CD4-positive, CD25-positive, alpha-beta regulatory T cell (primary cell): ENCODE measurements around the gene MFAP1. TPM values are rescaled to one million over a fixed set of nuclear protein-coding genes. Genes with fewer than 3 reads are reported as not detected.
A peak's percentile ranks its signal among the peaks of the same experiment; 100 is the strongest.

Source experiments
- ATAC-seq, 2 donors: fragments of 150-1000 bp; cut with Tn5 transposase; one replicate each; pipeline ENCODE4 v1.10.0; 2021; ENCODE audit warnings: low read depth in 2 of 2, moderate number of reproducible peaks in 2 of 2, moderate library complexity in 1 of 2
- DNase-seq, 3 donors: peaks; one replicate each; pipeline versions ENCODE4 v3.0.0 to v3.0.0-alpha.2; 2012 to 2022; ENCODE audit warnings: mixed read lengths in 1 of 3
- H3K27ac ChIP-seq: one replicate; pipeline ENCODE4 v1.7.0; 2013; ENCODE audit warnings: mild to moderate bottlenecking, low read length; ENCODE audit not compliant: insufficient read depth, poor library complexity, severe bottlenecking
- H3K27me3 ChIP-seq: one replicate; pipeline ENCODE4 v1.7.0; 2013; ENCODE audit warnings: low read length; ENCODE audit not compliant: control insufficient read depth, insufficient read depth
- H3K36me3 ChIP-seq: one replicate; pipeline ENCODE4 v1.7.0; 2013; ENCODE audit warnings: mild to moderate bottlenecking, low read length, moderate library complexity; ENCODE audit not compliant: control insufficient read depth, insufficient read depth
- H3K4me1 ChIP-seq: 2 replicates; pipeline ENCODE4 v1.7.0; 2013; ENCODE audit warnings: mild to moderate bottlenecking, low read length; ENCODE audit not compliant: insufficient read depth, control insufficient read depth, poor library complexity, severe bottlenecking
- H3K4me3 ChIP-seq: one replicate; pipeline ENCODE4 v1.7.0; 2013; ENCODE audit warnings: low read depth, mild to moderate bottlenecking, low read length, moderate library complexity
- H3K9me3 ChIP-seq, 2 experiments: 1 replicate in 1 of 2; 2 replicates in 1 of 2; pipeline ENCODE4 v1.7.0; 2013; ENCODE audit warnings: low read length in 2 of 2, mild to moderate bottlenecking in 1 of 2, moderate library complexity in 1 of 2; ENCODE audit not compliant: control insufficient read depth in 2 of 2
- H3K27ac Mint-ChIP-seq, 3 donors: one replicate each; pipeline ENCODE4 v1.8.0; 2020 to 2022; ENCODE audit warnings: mild to moderate bottlenecking in 3 of 3, mixed read lengths in 3 of 3, moderate library complexity in 2 of 3
- H3K27me3 Mint-ChIP-seq: one replicate; pipeline ENCODE4 v1.8.0; 2022; ENCODE audit warnings: mild to moderate bottlenecking, mixed read lengths
- H3K36me3 Mint-ChIP-seq: one replicate; pipeline ENCODE4 v1.8.0; 2020; ENCODE audit warnings: mixed read lengths
- H3K4me1 Mint-ChIP-seq, 4 donors: one replicate each; pipeline ENCODE4 v1.8.0; 2020 to 2022; ENCODE audit warnings: mixed read lengths in 4 of 4, mild to moderate bottlenecking in 1 of 4
- H3K4me3 Mint-ChIP-seq, 4 donors: one replicate each; pipeline ENCODE4 v1.8.0; 2020 to 2022; ENCODE audit warnings: mild to moderate bottlenecking in 4 of 4, mixed read lengths in 4 of 4, moderate library complexity in 3 of 4
- H3K9me3 Mint-ChIP-seq, 7 donors: one replicate each; pipeline ENCODE4 v1.8.0; 2020 to 2022; ENCODE audit warnings: mixed read lengths in 7 of 7, mild to moderate bottlenecking in 3 of 7, moderate library complexity in 2 of 7
- polyA plus RNA-seq, 4 donors: library from polyadenylated mRNA; unstranded; fragments of 300-500 nt; fragmentation: Illumina TruSeq; gene quantifications; one replicate each; pipeline ENCODE4 v1.2.3, GENCODE V29; 2021
- total RNA-seq: library from RNA; stranded (reverse); gene quantifications from one replicate; pipeline ENCODE4 v1.2.3, GENCODE V29; 2022

Gene MFAP1
- total and polyA plus RNA-seq, 5 donors from 2014 or later, result 12.7 to 24.8 (median 17.1) TPM

DNA sequence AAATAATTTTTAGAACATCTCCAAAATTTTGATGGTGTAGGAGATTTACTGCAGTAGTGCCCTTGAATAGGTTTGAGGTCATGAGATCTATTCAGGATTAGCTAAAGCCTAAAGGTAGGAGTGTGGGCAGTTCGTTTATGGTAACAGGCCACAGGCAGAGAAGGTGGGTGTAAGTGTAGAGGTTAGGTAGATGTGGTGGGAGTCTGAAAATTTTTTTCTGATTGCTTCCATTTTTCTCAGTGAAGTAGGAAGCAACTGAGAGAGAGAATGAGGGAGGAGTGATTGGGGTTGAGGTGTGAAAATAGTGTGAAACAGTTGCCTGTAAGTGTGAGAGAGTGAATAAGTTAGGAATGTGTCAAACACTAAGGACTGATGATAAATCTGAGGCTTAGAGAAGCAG, 45.5 kb downstream of the MFAP1 start:
- peak overlapping the region in 3 of 4 donors; percentile 25 to 71 (median 34) for H3K4me3 Mint-ChIP-seq
- no peaks in the 10 kb centered on the region for H3K9me3 ChIP-seq
- H3K4me1 Mint-ChIP-seq, result peaks cover 0 to 22% (median 7%) of the 10 kb centered on the region in 4 donors
- H3K9me3 Mint-ChIP-seq, result peaks cover 0 to 3% (median 0%) of the 10 kb centered on the region in 7 donors
- H3K27me3 Mint-ChIP-seq, result peaks cover 39% of the 10 kb centered on the region
- ATAC-seq (no peak), DNase-seq (no peak)
- H3K36me3 ChIP-seq, result no peaks in the 10 kb centered on the region
- H3K27ac ChIP-seq, result no peak overlapping the region
- H3K27ac Mint-ChIP-seq, result no peak overlapping the region
- H3K36me3 Mint-ChIP-seq, result no peaks in the 10 kb centered on the region
- H3K4me1 ChIP-seq, result peaks cover 15% of the 10 kb centered on the region
- H3K27me3 ChIP-seq, result no peaks in the 10 kb centered on the region
- H3K4me3 ChIP-seq, result no peak overlapping the region

DNA sequence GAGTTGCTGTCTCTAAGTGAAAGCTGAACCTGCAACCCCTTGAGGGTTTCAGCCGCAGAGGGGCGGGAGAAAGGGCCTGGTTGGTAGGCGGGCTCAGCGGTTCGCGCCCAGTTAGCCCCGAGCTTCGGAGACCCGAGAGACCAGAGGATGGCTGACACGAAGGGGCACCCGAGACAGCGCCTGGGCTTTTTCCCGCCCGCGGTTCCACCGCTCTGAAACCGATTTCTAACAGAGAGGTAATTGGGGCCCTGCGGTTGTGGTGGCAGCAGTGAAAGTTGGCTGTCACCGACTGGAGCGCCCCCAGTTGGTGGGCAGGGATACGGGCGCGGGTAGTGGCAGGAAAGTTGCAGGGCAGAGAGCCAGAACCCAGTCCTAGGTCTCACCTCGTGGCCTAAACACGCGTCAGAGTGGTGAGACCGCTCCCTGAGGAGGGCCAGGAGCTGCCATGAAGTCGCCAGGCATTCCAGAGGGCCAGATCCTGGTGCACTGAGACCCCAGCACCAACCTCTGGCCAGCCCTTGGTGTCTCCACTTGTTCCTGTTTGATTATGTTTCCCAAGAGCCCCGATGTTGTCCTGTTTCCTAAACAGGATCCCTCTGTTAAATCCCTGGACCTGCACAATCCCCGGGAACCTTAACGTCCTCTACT, 47.1 kb downstream of the MFAP1 start:
- H3K9me3 ChIP-seq, result no peaks in the 10 kb centered on the region
- peaks cover 0 to 3% (median 0%) of the 10 kb centered on the region in 7 donors for H3K9me3 Mint-ChIP-seq
- peak overlapping the region; percentile 93 to 95 (median 94) for H3K4me3 Mint-ChIP-seq
- ATAC-seq (peak; percentile 76 to 77), DNase-seq (peak; percentile 74 to 89 (median 82))
- peak overlapping the region; percentile 68 for H3K27ac ChIP-seq
- H3K4me1 ChIP-seq, result peaks cover 15% of the 10 kb centered on the region
- peaks cover 28% of the 10 kb centered on the region for H3K27me3 Mint-ChIP-seq
- peaks cover 0 to 22% (median 7%) of the 10 kb centered on the region in 4 donors for H3K4me1 Mint-ChIP-seq
- H3K27me3 ChIP-seq, result no peaks in the 10 kb centered on the region
- H3K36me3 ChIP-seq, result peaks cover 8% of the 10 kb centered on the region
- H3K27ac Mint-ChIP-seq, result peak overlapping the region; percentile 77 to 93 (median 91)
- H3K4me3 ChIP-seq, result peak overlapping the region; percentile 82
- peaks cover 7% of the 10 kb centered on the region for H3K36me3 Mint-ChIP-seq

DNA sequence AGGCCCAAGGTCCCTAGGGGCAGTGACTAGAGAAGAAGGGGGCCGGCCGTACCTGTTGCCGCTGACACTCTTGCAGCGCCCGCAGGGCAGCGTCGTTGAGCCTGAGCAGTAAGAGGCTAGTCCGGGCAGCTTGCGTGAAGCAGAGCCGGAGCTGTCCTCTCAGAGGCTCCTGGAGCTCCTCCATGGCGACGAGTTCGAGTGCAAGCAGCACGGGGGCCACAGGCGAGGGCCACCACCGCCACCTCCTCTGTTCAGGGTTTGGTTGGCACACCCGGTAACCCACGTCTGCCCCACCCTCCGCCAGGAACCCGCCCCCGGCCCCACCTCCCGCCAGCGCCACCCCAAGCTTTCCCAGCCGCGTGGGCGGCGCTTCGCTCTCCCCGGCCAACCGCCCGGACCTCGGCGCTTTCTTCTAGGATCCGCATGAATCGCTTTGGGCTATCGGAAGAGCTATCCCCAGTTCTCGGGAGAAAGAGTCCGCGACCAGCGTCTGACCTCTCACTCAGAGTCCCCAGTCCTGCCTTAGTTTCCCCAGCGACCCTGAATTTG, 47.7 kb downstream of the MFAP1 start, which contains the start of gene ELL3:
ELL3 (minus strand) TSS at position 249 of the 549 bp plus-strand sequence; CDS start at position 184, 65 bp downstream.
- peak within 1 kb of the TSS; percentile 68 for H3K27ac ChIP-seq
- H3K36me3 Mint-ChIP-seq, result peaks cover 10% of the 10 kb centered on the region
- H3K27me3 ChIP-seq, result no peaks in the 10 kb centered on the region
- H3K27ac Mint-ChIP-seq, result peak within 1 kb of the TSS; percentile 77 to 93 (median 91)
- peaks cover 15% of the 10 kb centered on the region for H3K4me1 ChIP-seq
- peak; percentile 70 to 86 (median 72) for DNase-seq
- peaks cover 0 to 3% (median 0%) of the 10 kb centered on the region in 7 donors for H3K9me3 Mint-ChIP-seq
- peaks cover 14% of the 10 kb centered on the region for H3K36me3 ChIP-seq
- H3K9me3 ChIP-seq, result no peaks in the 10 kb centered on the region
- peak within 1 kb of the TSS; percentile 93 to 95 (median 94) for H3K4me3 Mint-ChIP-seq
- peaks cover 22% of the 10 kb centered on the region for H3K27me3 Mint-ChIP-seq
- ATAC-seq, result peak; percentile 74 to 75
- H3K4me3 ChIP-seq, result peak within 1 kb of the TSS; percentile 82
- peaks cover 0 to 22% (median 7%) of the 10 kb centered on the region in 4 donors for H3K4me1 Mint-ChIP-seq

DNA sequence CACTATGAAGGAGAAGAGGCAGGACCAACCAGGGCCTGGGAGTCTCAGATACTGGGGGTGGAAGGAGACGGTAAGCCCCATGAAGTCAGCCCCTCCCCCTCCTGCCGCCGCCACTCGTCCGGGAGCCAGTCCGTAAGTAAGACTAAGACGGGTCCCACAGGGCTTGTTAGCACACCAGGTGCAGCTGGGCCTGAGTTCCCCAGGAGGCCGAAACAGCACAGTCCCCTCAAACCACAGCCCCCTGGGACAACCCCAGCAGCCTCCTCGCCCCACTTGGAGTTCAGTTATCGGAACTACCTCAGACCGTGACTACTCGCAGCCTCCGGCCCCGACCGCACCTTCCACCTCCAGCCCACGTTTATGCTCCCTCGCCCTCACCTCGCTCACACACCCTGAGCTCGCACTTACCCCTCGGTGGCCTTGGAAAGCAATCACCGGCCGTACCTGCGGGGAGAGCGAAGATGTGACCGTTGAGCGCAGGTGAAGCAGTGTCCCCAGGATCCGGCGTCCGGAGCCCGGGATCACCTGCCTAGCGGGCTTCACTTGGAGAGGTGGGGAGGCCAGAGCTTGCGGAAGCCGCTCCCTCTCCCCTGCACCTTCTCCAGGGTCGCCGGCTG, 48.3 kb downstream of the MFAP1 start:
- Mint-ChIP-seq H3K27ac (peak overlapping the region in 2 of 3 donors; percentile 76 to 83), H3K9me3 (peaks cover 0 to 3% (median 0%) of the 10 kb centered on the region in 7 donors), H3K27me3 (peaks cover 22% of the 10 kb centered on the region), H3K4me1 (peaks cover 0 to 22% (median 7%) of the 10 kb centered on the region in 4 donors), H3K4me3 (peak overlapping the region; percentile 93 to 95 (median 94)), H3K36me3 (peaks cover 16% of the 10 kb centered on the region)
- H3K27me3 ChIP-seq, result no peaks in the 10 kb centered on the region
- peak overlapping the region; percentile 68 for H3K27ac ChIP-seq
- no peaks in the 10 kb centered on the region for H3K9me3 ChIP-seq
- H3K4me1 ChIP-seq, result peaks cover 15% of the 10 kb centered on the region
- H3K4me3 ChIP-seq, result no peak overlapping the region
- H3K36me3 ChIP-seq, result peaks cover 20% of the 10 kb centered on the region
- ATAC-seq (peak in 1 of 2 donors; percentile 2), DNase-seq (no peak)

DNA sequence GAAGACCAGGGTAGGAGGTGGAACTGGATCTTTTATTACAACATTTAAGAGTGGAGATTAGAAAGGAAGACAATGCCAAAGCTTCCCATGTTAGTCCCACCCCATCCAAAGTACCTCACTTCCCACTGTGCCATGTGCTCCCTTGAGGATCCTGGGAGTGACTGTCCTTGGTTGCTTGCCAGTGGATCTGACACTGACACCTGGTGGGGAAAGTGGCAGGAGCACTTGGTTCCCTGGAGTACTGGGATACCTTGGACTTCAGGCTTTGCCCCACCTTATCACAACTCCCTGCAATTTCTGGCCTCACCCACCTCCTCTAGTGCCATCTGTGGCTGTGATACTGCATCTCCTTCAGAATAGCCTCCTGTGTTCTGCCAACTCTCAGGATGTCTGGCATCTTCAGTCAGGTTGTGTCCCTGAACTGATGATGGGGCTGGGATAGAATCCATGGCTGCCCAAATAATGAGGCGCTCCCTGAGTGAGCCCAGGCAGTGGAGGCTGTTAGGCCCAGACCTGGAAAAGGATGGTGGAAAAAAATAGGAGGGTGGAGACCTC, 49.0 kb downstream of the MFAP1 start:
- H3K36me3 Mint-ChIP-seq, result peaks cover 22% of the 10 kb centered on the region
- peaks cover 15% of the 10 kb centered on the region for H3K27me3 Mint-ChIP-seq
- no peaks in the 10 kb centered on the region for H3K9me3 ChIP-seq
- H3K36me3 ChIP-seq, result peaks cover 27% of the 10 kb centered on the region
- peaks cover 15% of the 10 kb centered on the region for H3K4me1 ChIP-seq
- H3K4me3 Mint-ChIP-seq, result peak overlapping the region; percentile 93 to 95 (median 94)
- H3K27ac Mint-ChIP-seq, result peak overlapping the region in 1 of 3 donors; percentile 85
- DNase-seq, result no peak
- H3K27me3 ChIP-seq, result no peaks in the 10 kb centered on the region
- no peak for ATAC-seq
- no peak overlapping the region for H3K4me3 ChIP-seq
- H3K4me1 Mint-ChIP-seq, result peaks cover 0 to 22% (median 7%) of the 10 kb centered on the region in 4 donors
- H3K9me3 Mint-ChIP-seq, result peaks cover 0 to 3% (median 0%) of the 10 kb centered on the region in 7 donors
- H3K27ac ChIP-seq, result no peak overlapping the region

DNA sequence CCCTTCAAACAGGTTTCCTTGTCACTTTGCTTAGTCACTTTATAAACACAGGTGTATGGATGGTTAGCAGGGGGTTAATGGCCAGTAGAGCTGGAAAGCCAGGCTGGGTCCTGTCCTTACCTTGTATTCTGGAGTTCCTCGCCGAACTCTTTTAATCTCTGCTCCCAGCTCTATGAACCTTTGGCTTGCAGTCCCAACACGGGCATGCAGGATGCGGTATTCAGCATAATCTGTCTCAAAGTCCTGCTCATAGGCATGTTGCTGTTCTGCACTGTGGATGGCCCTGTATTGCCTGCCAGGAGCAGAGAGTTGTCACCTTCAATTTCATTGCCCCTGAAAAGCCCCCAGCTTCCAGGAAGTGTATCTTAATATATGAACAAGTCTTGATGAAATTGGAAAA, 50.4 kb downstream of the MFAP1 start:
- no peaks in the 10 kb centered on the region for H3K27me3 ChIP-seq
- Mint-ChIP-seq H3K27ac (peak overlapping the region in 1 of 3 donors; percentile 63), H3K9me3 (peaks cover 0 to 3% (median 0%) of the 10 kb centered on the region in 7 donors), H3K4me3 (peak overlapping the region in 2 of 4 donors; percentile 45 to 93), H3K36me3 (peaks cover 33% of the 10 kb centered on the region), H3K27me3 (peaks cover 11% of the 10 kb centered on the region), H3K4me1 (peaks cover 0 to 21% (median 12%) of the 10 kb centered on the region in 4 donors)
- peaks cover 40% of the 10 kb centered on the region for H3K36me3 ChIP-seq
- no peak overlapping the region for H3K27ac ChIP-seq
- H3K4me1 ChIP-seq, result peaks cover 15% of the 10 kb centered on the region
- no peaks in the 10 kb centered on the region for H3K9me3 ChIP-seq
- H3K4me3 ChIP-seq, result no peak overlapping the region
- ATAC-seq (no peak), DNase-seq (no peak)

DNA sequence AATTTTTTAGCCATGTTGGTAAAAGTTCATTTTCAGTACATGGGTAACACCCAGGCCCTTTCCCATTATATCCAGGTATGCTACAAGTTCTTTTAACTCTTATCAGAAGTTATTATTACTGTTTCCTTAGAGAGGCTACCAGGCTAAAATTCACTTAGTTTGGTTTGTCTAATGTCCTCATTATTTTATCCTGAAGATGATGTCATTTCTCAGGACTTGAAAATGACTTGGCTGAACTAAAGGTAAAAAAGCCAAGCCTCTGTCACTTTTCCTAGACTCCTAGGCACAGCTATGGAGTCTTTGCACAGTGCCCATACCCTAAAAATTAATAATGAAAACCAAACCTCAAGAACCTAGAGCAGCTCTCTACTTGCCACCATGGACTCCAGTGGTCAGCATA, 51.9 kb downstream of the MFAP1 start:
- Histone ChIP-seq H3K36me3 (peaks cover 54% of the 10 kb centered on the region), H3K4me1 (peaks cover 8% of the 10 kb centered on the region), H3K9me3 (no peaks in the 10 kb centered on the region), H3K27ac (no peak overlapping the region), H3K4me3 (no peak overlapping the region), H3K27me3 (no peaks in the 10 kb centered on the region)
- peak overlapping the region in 1 of 4 donors; percentile 34 for H3K4me3 Mint-ChIP-seq
- ATAC-seq, result no peak
- no peak overlapping the region for H3K27ac Mint-ChIP-seq
- H3K4me1 Mint-ChIP-seq, result peaks cover 0 to 15% (median 9%) of the 10 kb centered on the region in 4 donors
- H3K27me3 Mint-ChIP-seq, result peaks cover 6% of the 10 kb centered on the region
- peaks cover 37% of the 10 kb centered on the region for H3K36me3 Mint-ChIP-seq
- H3K9me3 Mint-ChIP-seq, result no peaks in the 10 kb centered on the region
- DNase-seq, result no peak
